HEK293 (cell line): ENCODE data around the gene GNPTG.

Experiments used
- CTCF ChIA-PET: fragments of 350-600 bp; formaldehyde crosslinking; extraction: SDS; loops from one replicate; lab custom pipeline; 2021; ENCODE audit warnings: antibody characterized with exemption; lab: Yijun Ruan, JAX
- POLR2A ChIA-PET: fragments of 300-600 bp; formaldehyde crosslinking; extraction: SDS; loops from one replicate; lab custom pipeline; 2020; ENCODE audit warnings: antibody characterized with exemption, inconsistent platforms; lab: Yijun Ruan, JAX
- H3K27ac ChIP-seq: fragments of 200-500 bp; sonication (Bioruptor generic); 2 replicates; pipeline ENCODE4 v1.5.1; 2014; ENCODE audit warnings: low read depth, low read length, control low read depth, inconsistent platforms; ENCODE audit errors: extremely low read depth
- H3K36me3 ChIP-seq, 2 experiments: fragments of 200-500 bp in 1 of 2; sonication (Bioruptor generic) in 1 of 2; 1 replicate in 1 of 2; 2 replicates in 1 of 2; pipeline ENCODE4 v1.5.1; 2014 to 2017; ENCODE audit warnings: inconsistent platforms in 2 of 2, low read length in 2 of 2; ENCODE audit not compliant: control insufficient read depth in 2 of 2, insufficient read depth in 1 of 2
- H3K4me1 ChIP-seq: fragments of 200-500 bp; sonication (Bioruptor generic); 2 replicates; pipeline ENCODE4 v1.5.1; 2014; ENCODE audit warnings: mild to moderate bottlenecking, low read length, inconsistent platforms; ENCODE audit not compliant: control insufficient read depth, insufficient read depth
- H3K4me3 ChIP-seq: 2 replicates; pipeline ENCODE4 v1.5.1; 2011; ENCODE audit warnings: low read depth, mild to moderate bottlenecking, control low read depth, low read length, moderate library complexity
- H3K9me3 ChIP-seq: fragments of 200-500 bp; sonication (Bioruptor generic); 2 replicates; pipeline ENCODE4 v1.5.1; 2014; ENCODE audit warnings: low read depth, low read length, inconsistent platforms; ENCODE audit not compliant: control insufficient read depth, insufficient read depth
- EGR2 ChIP-seq: fragments of 450-650 bp; formaldehyde crosslinking; IDR thresholded peaks from 2 replicates; pipeline ENCODE4 v1.5.1; 2016; ENCODE audit warnings: low read depth, missing biosample characterization, missing genetic modification characterization
- ELK4 ChIP-seq: IDR thresholded peaks from 2 replicates; pipeline ENCODE4 v1.6.1; 2011; ENCODE audit warnings: mild to moderate bottlenecking, low read depth, low read length, borderline replicate concordance
- HOXA7 ChIP-seq: sonication (generic); formaldehyde crosslinking; IDR thresholded peaks from 2 replicates; pipeline ENCODE4 v1.8.1; 2022; ENCODE audit warnings: missing genetic modification reagents, borderline replicate concordance
- IKZF3 ChIP-seq: fragments of 450-650 bp; IDR thresholded peaks from 2 replicates; pipeline ENCODE4 v1.5.0; 2018; ENCODE audit warnings: missing biosample characterization, mild to moderate bottlenecking, missing genetic modification characterization, moderate library complexity
- PRDM1 ChIP-seq: fragments of 450-650 bp; formaldehyde crosslinking; IDR thresholded peaks from 2 replicates; pipeline ENCODE4; 2016; ENCODE audit warnings: missing biosample characterization, missing genetic modification characterization
- SALL2 ChIP-seq: fragments of 450-650 bp; formaldehyde crosslinking; IDR thresholded peaks from 2 replicates; pipeline ENCODE4 v1.5.0; 2017; ENCODE audit warnings: missing biosample characterization, mild to moderate bottlenecking, missing genetic modification characterization, borderline replicate concordance
- ZBTB26 ChIP-seq: fragments of 450-650 bp; formaldehyde crosslinking; optimal IDR thresholded peaks from 2 replicates; pipeline ENCODE3; 2016; ENCODE audit warnings: missing biosample characterization, mild to moderate bottlenecking, missing genetic modification characterization
- ZFHX2 ChIP-seq: fragments of 450-650 bp; formaldehyde crosslinking; conservative IDR thresholded peaks from 2 replicates; pipeline ENCODE4 v1.5.1; 2016; ENCODE audit warnings: missing biosample characterization, missing genetic modification characterization
- ZNF140 ChIP-seq: fragments of 450-650 bp; formaldehyde crosslinking; IDR thresholded peaks from 2 replicates; pipeline ENCODE4 v1.5.1; 2016; ENCODE audit warnings: missing biosample characterization, missing genetic modification characterization
- ZNF23 ChIP-seq: fragments of 450-650 bp; formaldehyde crosslinking; IDR thresholded peaks from 2 replicates; pipeline ENCODE4 v1.5.1; 2016; ENCODE audit warnings: missing biosample characterization, missing genetic modification characterization, borderline replicate concordance
- ZNF248 ChIP-seq: fragments of 450-650 bp; formaldehyde crosslinking; IDR thresholded peaks from 2 replicates; pipeline ENCODE4 v1.5.1; 2017; ENCODE audit warnings: missing biosample characterization, missing genetic modification characterization
- ZNF274 ChIP-seq, 2 experiments: fragments of 200-500 bp in 1 of 2; fragments of 450-650 bp in 1 of 2; sonication (Bioruptor generic) in 1 of 2; formaldehyde crosslinking in 1 of 2; IDR thresholded peaks; 2 replicates each; pipeline versions ENCODE4 v1.5.1 to v1.6.1; 2014 to 2016; ENCODE audit warnings: borderline replicate concordance in 1 of 2, inconsistent platforms in 1 of 2, low read length in 1 of 2, missing biosample characterization in 1 of 2, missing genetic modification characterization in 1 of 2
- ZNF311 ChIP-seq: fragments of 450-650 bp; formaldehyde crosslinking; IDR thresholded peaks from 2 replicates; pipeline ENCODE4 v1.5.1; 2017; ENCODE audit warnings: missing biosample characterization, missing genetic modification characterization, borderline replicate concordance
- ZNF324 ChIP-seq: fragments of 450-650 bp; formaldehyde crosslinking; IDR thresholded peaks from 2 replicates; pipeline ENCODE4 v1.5.1; 2016; ENCODE audit warnings: missing biosample characterization, missing genetic modification characterization
- ZNF335 ChIP-seq: fragments of 450-650 bp; formaldehyde crosslinking; conservative IDR thresholded peaks from 2 replicates; pipeline ENCODE4 v1.5.1; 2016; ENCODE audit warnings: missing biosample characterization, missing genetic modification characterization
- ZNF350 ChIP-seq: fragments of 450-650 bp; formaldehyde crosslinking; IDR thresholded peaks from 2 replicates; pipeline ENCODE4 v1.5.0; 2017; ENCODE audit warnings: missing biosample characterization, mild to moderate bottlenecking, missing genetic modification characterization
- ZNF48 ChIP-seq: fragments of 450-650 bp; formaldehyde crosslinking; IDR thresholded peaks from 2 replicates; pipeline ENCODE4 v1.5.1; 2016; ENCODE audit warnings: missing biosample characterization, missing genetic modification characterization
- ZNF521 ChIP-seq: fragments of 450-650 bp; formaldehyde crosslinking; IDR thresholded peaks from 2 replicates; pipeline ENCODE4 v1.5.1; 2017; ENCODE audit warnings: missing biosample characterization, mild to moderate bottlenecking, missing genetic modification characterization
- ZNF548 ChIP-seq: fragments of 450-650 bp; formaldehyde crosslinking; IDR thresholded peaks from 2 replicates; pipeline ENCODE4 v1.5.1; 2016; ENCODE audit warnings: missing biosample characterization, missing genetic modification characterization
- ZNF658 ChIP-seq: fragments of 450-650 bp; formaldehyde crosslinking; IDR thresholded peaks from 2 replicates; pipeline ENCODE4; 2016; ENCODE audit warnings: missing biosample characterization, missing genetic modification characterization
- ZNF660 ChIP-seq: fragments of 450-650 bp; IDR thresholded peaks from 2 replicates; pipeline ENCODE4 v1.5.1; 2018; ENCODE audit warnings: missing biosample characterization, mild to moderate bottlenecking, missing genetic modification characterization
- ZSCAN18 ChIP-seq: fragments of 450-650 bp; formaldehyde crosslinking; IDR thresholded peaks from 2 replicates; pipeline ENCODE4 v1.5.1; 2016; ENCODE audit warnings: missing biosample characterization, missing genetic modification characterization

Gene GNPTG

GRCh38 chr16:1350691-1351090 is 1.0 kb upstream of the GNPTG start:
- no peaks in the 10 kb centered on the region for H3K9me3 ChIP-seq
- H3K4me1 ChIP-seq = peaks cover 5% of the 10 kb centered on the region; the same call in 1 of the 2 replicates
- H3K4me3 ChIP-seq = peak overlapping the region; percentile 96
- H3K36me3 ChIP-seq = peaks cover 0 to 34% of the 10 kb centered on the region in 2 experiments; a peak in 1 of 3 replicates
- no peak overlapping the region for H3K27ac ChIP-seq
- TF ChIP-seq IKZF3 (tag by site-specific recombination) (no peak), ZNF658 (no peak), ZNF311 (tag by site-specific recombination) (no peak), HOXA7 (CRISPR knock-in tag) (no peak), ZNF248 (no peak), SALL2 (tag by site-specific recombination) (no peak), ZNF350 (tag by site-specific recombination) (no peak), ZNF48 (no peak), ELK4 (no peak), ZSCAN18 (tag by site-specific recombination) (no peak), ZNF140 (tag by site-specific recombination) (no peak), ZBTB26 (no peak), ZNF548 (tag by site-specific recombination) (no peak)
- TF ChIP-seq, all 188 proteins: peak for 0
- CTCF ChIA-PET = interaction anchor here (0.6 kb wide), 1 partner anchor 62 kb away, joined by 3 read pairs; no protein-coding TSS in a partner anchor
- POLR2A ChIA-PET = interaction anchor here (1.1 kb wide), 1 partner anchor 8 kb away, joined by 4 read pairs; no protein-coding TSS in a partner anchor

- no peaks in the 10 kb centered on the region for H3K9me3 ChIP-seq
- peaks cover 5% of the 10 kb centered on the region; the same call in 1 of the 2 replicates for H3K4me1 ChIP-seq
- TF ChIP-seq ZNF521 (tag by site-specific recombination) (no peak), ZNF335 (peak; percentile 59), ZNF660 (no peak), ZNF23 (tag by site-specific recombination) (no peak), PRDM1 (tag by site-specific recombination) (no peak), EGR2 (peak; percentile 55), ZFHX2 (peak; percentile 80), ZNF324 (tag by site-specific recombination) (no peak), ZNF274 (IDR thresholded peaks at IDR 0.05; ENCODE audit: low read length) (no peak), ZNF274 (tag by site-specific recombination; IDR thresholded peaks at IDR 0.05; ENCODE audit: borderline replicate concordance) (no peak)
- TF ChIP-seq, all 188 proteins: peak for 3
- Histone ChIP-seq H3K36me3 (peaks cover 0 to 34% of the 10 kb centered on the region in 2 experiments; a peak in 1 of 3 replicates), H3K27ac (peak overlapping the region; percentile 47; the same call in 1 of the 2 replicates), H3K4me3 (peak overlapping the region; percentile 96)
- CTCF ChIA-PET = interaction anchor here (0.6 kb wide), 1 partner anchor 61 kb away, joined by 3 read pairs; no protein-coding TSS in a partner anchor
- POLR2A ChIA-PET = interaction anchor here (1.1 kb wide), 1 partner anchor 8 kb away, joined by 4 read pairs; no protein-coding TSS in a partner anchor
Observed at GRCh38 chr16:1351215-1351581, 533 bp upstream of the GNPTG start.
